GM23338 (cell line): ENCODE results near the gene EHD2. TPM values are rescaled to one million over a fixed set of nuclear protein-coding genes. Genes with fewer than 3 reads are reported as not detected.

Experiments used
- ATAC-seq: fragments of 200-7000 bp; cut with Tn5 transposase; 3 replicates; pipeline ENCODE4 v1.9.1; 2020
- DNase-seq: peaks from one replicate; pipeline ENCODE4 v3.0.0-alpha.2; 2015; ENCODE audit warnings: low spot score
- H2AFZ ChIP-seq: fragments of 200-600 bp; sonication (generic); 2 replicates; pipeline ENCODE4 v1.8.0; 2016; ENCODE audit warnings: antibody characterized with exemption, mild to moderate bottlenecking, moderate library complexity
- H3F3A ChIP-seq: fragments of 200-600 bp; sonication (generic); replicated peaks from 2 replicates; pipeline ENCODE4 v1.8.0; 2017; ENCODE audit warnings: antibody characterized with exemption, mixed run types, low read depth
- H3K27ac ChIP-seq: fragments of 200-600 bp; sonication (generic); 2 replicates; pipeline ENCODE4 v1.6.1; 2016; ENCODE audit warnings: low read depth
- H3K27me3 ChIP-seq: fragments of 200-600 bp; sonication (generic); 2 replicates; pipeline ENCODE4 v1.8.0; 2016; ENCODE audit warnings: mild to moderate bottlenecking, mixed run types, moderate library complexity; ENCODE audit not compliant: insufficient read depth
- H3K36me3 ChIP-seq: fragments of 200-600 bp; sonication (generic); 2 replicates; pipeline ENCODE4 v1.8.0; 2016; ENCODE audit warnings: mild to moderate bottlenecking; ENCODE audit not compliant: insufficient read depth
- H3K4me1 ChIP-seq: fragments of 200-600 bp; sonication (generic); 2 replicates; pipeline ENCODE4 v1.8.0; 2016; ENCODE audit warnings: mild to moderate bottlenecking, moderate library complexity; ENCODE audit not compliant: insufficient read depth
- H3K4me2 ChIP-seq: fragments of 200-600 bp; sonication (generic); 2 replicates; pipeline ENCODE4 v1.7.1; 2017; ENCODE audit warnings: mixed run types
- H3K4me3 ChIP-seq: fragments of 200-600 bp; sonication (generic); 2 replicates; pipeline ENCODE4 v1.6.1; 2016; ENCODE audit warnings: mixed run types
- H3K79me2 ChIP-seq: fragments of 200-600 bp; sonication (generic); replicated peaks from 2 replicates; pipeline ENCODE4 v1.8.0; 2017; ENCODE audit warnings: mild to moderate bottlenecking; ENCODE audit not compliant: insufficient read depth
- H3K9me2 ChIP-seq: fragments of 200-600 bp; sonication (generic); 2 replicates; pipeline ENCODE4 v1.8.0; 2017; ENCODE audit not compliant: insufficient read depth
- H4K20me1 ChIP-seq: fragments of 200-600 bp; sonication (generic); replicated peaks from 2 replicates; pipeline ENCODE4 v1.8.0; 2017; ENCODE audit warnings: mild to moderate bottlenecking; ENCODE audit not compliant: insufficient read depth
- H3K27ac Mint-ChIP-seq: 2 replicates; pipeline ENCODE4 v1.8.0; 2020; ENCODE audit warnings: inconsistent platforms, mild to moderate bottlenecking, moderate library complexity, mixed read lengths
- H3K27me3 Mint-ChIP-seq: 3 replicates; pipeline ENCODE4 v1.8.0; 2022; ENCODE audit warnings: low read depth, mild to moderate bottlenecking, moderate library complexity, mixed read lengths, inconsistent platforms; ENCODE audit not compliant: insufficient read depth, poor library complexity
- H3K36me3 Mint-ChIP-seq: 3 replicates; pipeline ENCODE4 v1.8.0; 2021; ENCODE audit warnings: low read depth, mild to moderate bottlenecking, inconsistent platforms, moderate library complexity, mixed read lengths
- H3K4me1 Mint-ChIP-seq: 3 replicates; pipeline ENCODE4 v1.8.0; 2020; ENCODE audit warnings: mild to moderate bottlenecking, inconsistent platforms, mixed read lengths
- H3K4me3 Mint-ChIP-seq: 3 replicates; pipeline ENCODE4 v1.8.0; 2021; ENCODE audit warnings: moderate library complexity, mild to moderate bottlenecking, inconsistent platforms, mixed read lengths
- H3K9me3 Mint-ChIP-seq: 3 replicates; pipeline ENCODE4 v1.8.0; 2020; ENCODE audit warnings: moderate library complexity, mild to moderate bottlenecking, inconsistent platforms, mixed read lengths
- ETS1 ChIP-seq: IDR thresholded peaks from 2 replicates; pipeline ENCODE4 v1.6.1; 2016; ENCODE audit warnings: antibody characterized with exemption
- EZH2 ChIP-seq: fragments of 200-600 bp; sonication (generic); IDR thresholded peaks from one replicate; pipeline ENCODE4 v1.8.0; 2017; ENCODE audit warnings: antibody characterized with exemption, mild to moderate bottlenecking, low read depth; ENCODE audit not compliant: unreplicated experiment
- EZH2phosphoT487 ChIP-seq: fragments of 200-600 bp; sonication (generic); IDR thresholded peaks from one replicate; pipeline ENCODE4 v1.8.1; 2018; ENCODE audit warnings: antibody characterized with exemption; ENCODE audit not compliant: unreplicated experiment
- JUNB ChIP-seq: IDR thresholded peaks from one replicate; pipeline ENCODE4 v1.6.1; 2016; ENCODE audit warnings: antibody characterized with exemption; ENCODE audit not compliant: unreplicated experiment
- NANOG ChIP-seq: IDR thresholded peaks from 2 replicates; pipeline ENCODE4 v1.6.1; 2016; ENCODE audit warnings: antibody characterized with exemption, borderline replicate concordance
- POLR2AphosphoS5 ChIP-seq: IDR thresholded peaks from 2 replicates; pipeline ENCODE4 v1.6.1; 2016; ENCODE audit warnings: antibody characterized with exemption, low read depth
- STAT1 ChIP-seq: IDR thresholded peaks from one replicate; pipeline ENCODE4 v1.6.1; 2016; ENCODE audit warnings: antibody characterized with exemption; ENCODE audit not compliant: unreplicated experiment
- ZNF114 ChIP-seq: fragments of 250-450 bp; sonication (Bioruptor Pico); IDR thresholded peaks from 2 replicates; pipeline ENCODE4 v1.5.0; 2020; ENCODE audit warnings: mild to moderate bottlenecking, moderate library complexity
- ZNF462 ChIP-seq: fragments of 250-450 bp; sonication (Bioruptor Pico); IDR thresholded peaks from 2 replicates; pipeline ENCODE4 v1.5.0; 2020; ENCODE audit warnings: mild to moderate bottlenecking, moderate library complexity
- polyA plus RNA-seq: library from polyadenylated mRNA; unstranded; fragments of >200 nt; fragmentation: Nextera tagmentation; extraction: Ambion mirVana; gene quantifications from 2 replicates; pipeline ENCODE4 v1.2.1, GENCODE V29; 2016
- total RNA-seq: library from RNA; depleted of rRNA; stranded (reverse); fragments of >200 nt; shearing (Covaris generic); gene quantifications from 2 replicates; pipeline ENCODE4 v1.2.3, GENCODE V29; 2014
- TF ChIP-seq, protein P1 (sequence below): IDR thresholded peaks from one replicate; pipeline ENCODE4 v1.6.1; 2018; ENCODE audit warnings: antibody characterized with exemption; ENCODE audit not compliant: unreplicated experiment

Gene EHD2
- total and polyA plus RNA-seq, 2 experiments from 2014 or later, result 6.6 to 10.8 TPM

DNA sequence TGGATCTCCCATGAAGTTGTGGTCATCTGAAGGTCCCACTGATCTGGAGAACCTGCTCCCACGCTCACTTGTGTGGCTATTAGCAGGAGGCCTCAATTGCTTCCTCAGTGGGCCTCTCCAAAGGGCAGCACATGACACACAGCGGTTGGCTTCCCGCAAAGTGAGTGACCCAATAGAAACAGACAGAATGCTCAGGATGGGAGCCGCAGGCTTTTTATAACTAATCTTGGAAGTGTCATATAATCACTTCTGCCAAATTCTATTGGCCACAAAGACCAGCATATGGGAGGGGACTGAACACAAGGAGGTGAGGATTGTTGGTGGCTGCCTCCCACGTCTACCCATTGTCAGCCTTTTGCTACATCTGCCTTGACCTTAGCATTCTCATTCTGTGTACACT, 22.1 kb upstream of the EHD2 start:
- no peak for DNase-seq
- peaks cover 2% of the 10 kb centered on the region; the same call in 1 of the 2 replicates for H4K20me1 ChIP-seq

GRCh38 chr19:47691782-47692181, 21.4 kb upstream of the EHD2 start:
- Histone ChIP-seq H2AFZ (no peak overlapping the region), H3K4me2 (no peak overlapping the region), H3F3A (no peaks in the 10 kb centered on the region), H3K79me2 (no peaks in the 10 kb centered on the region), H3K9me2 (no peaks in the 10 kb centered on the region), H3K27ac (no peak overlapping the region), H4K20me1 (peaks cover 2% of the 10 kb centered on the region; the same call in 1 of the 2 replicates), H3K36me3 (no peaks in the 10 kb centered on the region), H3K4me1 (no peaks in the 10 kb centered on the region), H3K27me3 (no peaks in the 10 kb centered on the region), H3K4me3 (no peak overlapping the region)
- Mint-ChIP-seq H3K9me3 (no peaks in the 10 kb centered on the region), H3K27ac (no peak overlapping the region), H3K4me1 (peaks cover 6% of the 10 kb centered on the region), H3K4me3 (no peak overlapping the region), H3K27me3 (peaks cover 8% of the 10 kb centered on the region), H3K36me3 (peaks cover 26% of the 10 kb centered on the region)
- DNase-seq (no peak), ATAC-seq (no peak)
- TF ChIP-seq ETS1, result no peak
- TF ChIP-seq STAT1, result no peak
- no peak for TF ChIP-seq JUNB
- TF ChIP-seq POLR2AphosphoS5, result no peak
- TF ChIP-seq EZH2, result no peak
- TF ChIP-seq, protein P1, sequence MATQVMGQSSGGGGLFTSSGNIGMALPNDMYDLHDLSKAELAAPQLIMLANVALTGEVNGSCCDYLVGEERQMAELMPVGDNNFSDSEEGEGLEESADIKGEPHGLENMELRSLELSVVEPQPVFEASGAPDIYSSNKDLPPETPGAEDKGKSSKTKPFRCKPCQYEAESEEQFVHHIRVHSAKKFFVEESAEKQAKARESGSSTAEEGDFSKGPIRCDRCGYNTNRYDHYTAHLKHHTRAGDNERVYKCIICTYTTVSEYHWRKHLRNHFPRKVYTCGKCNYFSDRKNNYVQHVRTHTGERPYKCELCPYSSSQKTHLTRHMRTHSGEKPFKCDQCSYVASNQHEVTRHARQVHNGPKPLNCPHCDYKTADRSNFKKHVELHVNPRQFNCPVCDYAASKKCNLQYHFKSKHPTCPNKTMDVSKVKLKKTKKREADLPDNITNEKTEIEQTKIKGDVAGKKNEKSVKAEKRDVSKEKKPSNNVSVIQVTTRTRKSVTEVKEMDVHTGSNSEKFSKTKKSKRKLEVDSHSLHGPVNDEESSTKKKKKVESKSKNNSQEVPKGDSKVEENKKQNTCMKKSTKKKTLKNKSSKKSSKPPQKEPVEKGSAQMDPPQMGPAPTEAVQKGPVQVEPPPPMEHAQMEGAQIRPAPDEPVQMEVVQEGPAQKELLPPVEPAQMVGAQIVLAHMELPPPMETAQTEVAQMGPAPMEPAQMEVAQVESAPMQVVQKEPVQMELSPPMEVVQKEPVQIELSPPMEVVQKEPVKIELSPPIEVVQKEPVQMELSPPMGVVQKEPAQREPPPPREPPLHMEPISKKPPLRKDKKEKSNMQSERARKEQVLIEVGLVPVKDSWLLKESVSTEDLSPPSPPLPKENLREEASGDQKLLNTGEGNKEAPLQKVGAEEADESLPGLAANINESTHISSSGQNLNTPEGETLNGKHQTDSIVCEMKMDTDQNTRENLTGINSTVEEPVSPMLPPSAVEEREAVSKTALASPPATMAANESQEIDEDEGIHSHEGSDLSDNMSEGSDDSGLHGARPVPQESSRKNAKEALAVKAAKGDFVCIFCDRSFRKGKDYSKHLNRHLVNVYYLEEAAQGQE, result no peak
- TF ChIP-seq NANOG, result no peak
- TF ChIP-seq EZH2phosphoT487, result no peak
- TF ChIP-seq ZNF462, result no peak

More for the DNA sequence above, 22.1 kb upstream of the EHD2 start:
- Histone ChIP-seq H3K9me2 (no peaks in the 10 kb centered on the region), H3F3A (no peaks in the 10 kb centered on the region), H3K4me1 (no peaks in the 10 kb centered on the region), H2AFZ (no peak overlapping the region), H3K36me3 (no peaks in the 10 kb centered on the region), H3K4me3 (no peak overlapping the region), H3K27ac (no peak overlapping the region), H3K79me2 (no peaks in the 10 kb centered on the region), H3K27me3 (no peaks in the 10 kb centered on the region), H3K4me2 (no peak overlapping the region)
- Mint-ChIP-seq H3K27ac (no peak overlapping the region), H3K4me3 (no peak overlapping the region), H3K27me3 (peaks cover 8% of the 10 kb centered on the region), H3K36me3 (peaks cover 26% of the 10 kb centered on the region), H3K9me3 (no peaks in the 10 kb centered on the region), H3K4me1 (peaks cover 6% of the 10 kb centered on the region)
- no peak for TF ChIP-seq ZNF114 (CRISPR knock-in tag)
- TF ChIP-seq EZH2, result no peak
- no peak for ATAC-seq
